HG03575 (cell line): Measurements from ENCODE around the gene ENTREP1.
"Not testable (repeated sequence)": the region's sequence is repeated elsewhere in the genome, so short reads cannot be mapped to it uniquely, and the experiment has no call there.

Source experiments
- ATAC-seq: cut with Tn5 transposase; IDR thresholded peaks from one replicate; pipeline ENCODE4 v1.9.1; 2021; ENCODE audit not compliant: unreplicated experiment, insufficient number of reproducible peaks, low FRiP score; ENCODE audit errors: extremely low read depth

ENTREP1 gene

GRCh38 chr9:69431777-69432176 lies 106.8 kb downstream of the ENTREP1 start:
- no peak for ATAC-seq

- no peak for ATAC-seq
Observed at GRCh38 chr9:69432623-69433022, 107.6 kb downstream of the ENTREP1 start.

- ATAC-seq: no peak
Observed at GRCh38 chr9:69433392-69433791, 108.4 kb downstream of the ENTREP1 start.

GRCh38 chr9:69433968-69434367 lies 109.0 kb downstream of the ENTREP1 start:
- ATAC-seq: no peak

- ATAC-seq: not testable (repeated sequence)
Observed at GRCh38 chr9:69439654-69440053, 114.6 kb downstream of the ENTREP1 start.

- ATAC-seq: not testable (repeated sequence)
Observed at GRCh38 chr9:69440254-69440955, 115.4 kb downstream of the ENTREP1 start.
